Stimulated activated CD4-positive, alpha-beta T cell treated with anti-CD3 and anti-CD28 coated beads, TNF-alpha, amount 100 ng/mL, for 4 hours (primary cell): ENCODE results near the gene AGAP9.
"Not testable (repeated sequence)": the region's sequence is repeated elsewhere in the genome, so short reads cannot be mapped to it uniquely, and the experiment has no call there.

ENCODE experiments used
- DNase-seq, 3 experiments: peaks; one replicate each; pipeline ENCODE4 v3.0.0-alpha.2; 2020; ENCODE audit warnings: low read depth in 3 of 3

Gene AGAP9

GRCh38 chr10:47485943-47486342 lies 37.5 kb downstream of the AGAP9 start:
- DNase-seq: not testable (repeated sequence)

- DNase-seq: not testable (repeated sequence)
These were observed 38.7 kb downstream of the AGAP9 start for GRCh38 chr10:47484786-47485185.

- DNase-seq: not testable (repeated sequence)
These were observed 39.5 kb downstream of the AGAP9 start, which contains the start of gene ANXA8 for GRCh38 chr10:47483923-47484322. Gene ANXA8 (minus strand): TSS chr10:47484115. CDS start chr10:47483933, 182 bp downstream.

GRCh38 chr10:47482367-47482766 lies 41.1 kb downstream of the AGAP9 start:
- DNase-seq: not testable (repeated sequence)

GRCh38 chr10:47481768-47482181 lies 41.7 kb downstream of the AGAP9 start:
- DNase-seq: not testable (repeated sequence)

- not testable (repeated sequence) for DNase-seq
These were observed 42.2 kb downstream of the AGAP9 start for GRCh38 chr10:47481182-47481766.

- not testable (repeated sequence) for DNase-seq
These were observed 43.3 kb downstream of the AGAP9 start for GRCh38 chr10:47480133-47480532.

- DNase-seq: not testable (repeated sequence)
These were observed 45.3 kb downstream of the AGAP9 start for GRCh38 chr10:47478114-47478513.

- DNase-seq: not testable (repeated sequence)
These were observed 46.4 kb downstream of the AGAP9 start for GRCh38 chr10:47477078-47477477.

- DNase-seq: not testable (repeated sequence)
These were observed 48.3 kb downstream of the AGAP9 start for GRCh38 chr10:47475101-47475500.

- DNase-seq: not testable (repeated sequence)
These were observed 49.9 kb downstream of the AGAP9 start for GRCh38 chr10:47473516-47473915.

GRCh38 chr10:47472647-47473046 lies 50.8 kb downstream of the AGAP9 start:
- not testable (repeated sequence) for DNase-seq

GRCh38 chr10:47472072-47472471 lies 51.4 kb downstream of the AGAP9 start:
- not testable (repeated sequence) for DNase-seq

- not testable (repeated sequence) for DNase-seq
These were observed 54.5 kb downstream of the AGAP9 start for GRCh38 chr10:47468731-47469528.

GRCh38 chr10:47467957-47468356 lies 55.5 kb downstream of the AGAP9 start:
- not testable (repeated sequence) for DNase-seq

- not testable (repeated sequence) for DNase-seq
These were observed 56.0 kb downstream of the AGAP9 start for GRCh38 chr10:47467458-47467857.

- DNase-seq: not testable (repeated sequence)
These were observed 58.1 kb downstream of the AGAP9 start for GRCh38 chr10:47465216-47465917.

GRCh38 chr10:47462577-47463358 lies 60.7 kb downstream of the AGAP9 start:
- DNase-seq: not testable (repeated sequence)

- not testable (repeated sequence) for DNase-seq
These were observed 62.2 kb downstream of the AGAP9 start for GRCh38 chr10:47461261-47461687.

- no peak for DNase-seq
These were observed 64.8 kb downstream of the AGAP9 start for GRCh38 chr10:47458466-47459154.

GRCh38 chr10:47457826-47458225 lies 65.6 kb downstream of the AGAP9 start:
- DNase-seq: no peak
